Stimulated activated naive CD8-positive, alpha-beta T cell treated with anti-CD3 and anti-CD28 coated beads, Interleukin-15, Interleukin-2, amounts not matched to agents 100 U/mL and 50 U/mL, for 24 hours (primary cell): ENCODE data around the gene KLHL29.
A peak's percentile ranks its signal among the peaks of the same experiment; 100 is the strongest.

Experiments used
- ATAC-seq: fragments of 150-1000 bp; cut with Tn5 transposase; one replicate; pipeline ENCODE4 v1.10.0; 2021
- DNase-seq: peaks from one replicate; pipeline ENCODE4 v3.0.0; 2021

Gene KLHL29

DNA sequence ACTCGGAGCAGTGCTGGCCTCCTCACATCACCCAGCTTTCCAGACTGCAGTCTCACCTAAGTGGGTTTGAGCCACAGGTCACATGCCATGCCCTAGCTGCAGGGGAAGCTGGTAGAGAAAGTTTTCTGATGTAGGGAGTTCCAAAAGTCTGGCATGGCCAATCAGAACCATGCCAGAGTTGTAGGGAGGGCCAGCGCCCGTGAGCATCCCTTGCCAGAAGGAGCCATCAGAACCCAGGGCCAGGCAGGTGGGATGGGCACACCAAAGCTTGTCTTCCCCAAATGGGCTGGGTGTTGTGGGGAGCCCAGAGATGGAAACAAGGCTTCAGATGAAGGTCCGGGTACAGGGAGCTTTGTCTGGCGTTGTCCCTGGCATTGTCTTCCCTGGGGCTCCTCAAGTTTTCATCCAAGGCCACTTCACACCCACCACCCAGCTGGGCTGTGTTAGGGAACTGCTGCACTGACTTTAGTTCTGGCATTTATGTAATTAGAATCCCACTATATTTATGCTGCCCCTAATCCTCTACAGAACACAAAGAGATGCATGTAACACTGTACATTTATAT is 247.9 kb downstream of the KLHL29 start:
- no peak for ATAC-seq
- DNase-seq: no peak

DNA sequence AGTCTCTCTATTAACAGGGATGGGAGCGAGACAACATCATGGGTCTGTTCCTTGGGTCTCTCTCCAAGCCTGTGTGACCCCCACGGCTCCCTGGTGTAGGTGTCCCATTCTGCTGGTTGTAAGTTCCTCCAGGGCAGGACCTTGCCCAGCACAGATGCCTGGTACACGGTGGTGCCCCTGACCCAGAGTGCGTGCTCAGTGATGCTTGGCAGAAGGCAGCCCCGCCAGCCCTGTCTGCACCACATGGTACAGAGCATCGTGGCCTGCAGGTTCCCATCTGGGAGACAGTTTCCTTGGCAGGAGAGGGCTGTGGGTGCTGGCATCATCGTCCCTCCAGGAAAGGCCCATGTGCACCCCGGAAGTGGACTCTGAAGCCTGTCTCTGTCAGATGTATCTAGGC is 249.0 kb downstream of the KLHL29 start:
- DNase-seq (no peak), ATAC-seq (no peak)

DNA sequence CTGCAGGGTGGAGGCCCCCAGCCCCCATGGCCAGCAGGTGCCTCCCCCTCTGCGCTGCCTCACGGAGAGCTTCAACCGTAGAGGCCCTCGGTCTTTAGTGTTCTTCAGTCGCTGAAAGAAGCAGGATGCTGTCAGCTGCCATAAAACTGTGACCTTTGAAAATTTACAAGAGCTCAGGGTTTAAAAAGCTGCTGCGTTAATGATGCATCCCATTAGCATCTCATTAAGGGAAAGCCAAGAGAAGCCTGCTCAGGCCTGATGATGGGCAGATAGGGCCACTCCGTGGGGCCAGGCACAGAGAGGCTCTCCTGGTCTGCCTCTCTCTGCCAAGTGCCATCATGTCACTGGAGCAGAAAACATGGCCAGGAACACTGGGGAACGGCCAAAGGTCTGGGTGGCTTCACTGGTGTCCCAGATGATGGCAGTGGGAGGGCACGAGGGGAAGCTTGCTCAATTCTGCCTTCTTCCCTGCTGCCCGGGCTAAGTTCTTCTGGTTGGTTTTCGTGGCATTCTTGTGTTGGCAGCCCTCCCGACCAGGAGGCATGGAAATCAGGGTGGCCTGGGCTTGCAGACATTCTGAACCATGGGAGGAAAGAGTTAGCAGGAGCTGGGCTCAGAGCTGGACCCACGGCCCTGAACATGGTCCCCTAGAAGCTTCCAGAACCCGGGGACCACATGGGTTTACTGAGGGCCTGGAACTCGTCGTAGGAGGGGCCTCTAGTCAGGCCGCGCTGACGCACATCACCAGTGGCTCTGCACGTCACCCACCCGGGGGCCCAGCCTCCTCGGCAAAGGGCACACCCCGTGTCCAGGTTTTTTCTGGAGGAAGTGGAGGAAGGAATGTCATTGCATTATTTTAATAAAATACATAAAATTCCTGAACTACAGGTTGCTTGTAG is 250.7 kb downstream of the KLHL29 start:
- ATAC-seq: no peak
- DNase-seq: no peak

DNA sequence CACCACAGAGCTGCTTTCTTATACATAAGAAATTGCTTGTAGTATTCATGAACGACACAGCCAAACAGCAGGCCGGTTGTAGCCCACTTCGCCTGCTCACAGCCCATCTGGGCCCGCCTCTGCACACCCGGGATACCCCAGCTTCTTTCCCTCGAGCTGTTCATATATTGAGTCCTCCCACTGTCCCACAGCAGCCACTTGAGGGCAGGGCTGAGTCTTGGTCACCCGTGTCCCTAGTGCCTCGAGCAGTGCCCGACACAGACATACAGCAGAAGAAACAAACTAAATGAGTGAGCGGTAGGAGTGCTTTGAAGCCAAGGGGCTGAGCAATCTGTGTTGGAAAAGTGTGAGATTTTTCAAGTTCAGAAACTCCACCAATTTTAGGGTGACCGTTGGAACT is 251.4 kb downstream of the KLHL29 start:
- ATAC-seq: no peak
- no peak for DNase-seq

DNA sequence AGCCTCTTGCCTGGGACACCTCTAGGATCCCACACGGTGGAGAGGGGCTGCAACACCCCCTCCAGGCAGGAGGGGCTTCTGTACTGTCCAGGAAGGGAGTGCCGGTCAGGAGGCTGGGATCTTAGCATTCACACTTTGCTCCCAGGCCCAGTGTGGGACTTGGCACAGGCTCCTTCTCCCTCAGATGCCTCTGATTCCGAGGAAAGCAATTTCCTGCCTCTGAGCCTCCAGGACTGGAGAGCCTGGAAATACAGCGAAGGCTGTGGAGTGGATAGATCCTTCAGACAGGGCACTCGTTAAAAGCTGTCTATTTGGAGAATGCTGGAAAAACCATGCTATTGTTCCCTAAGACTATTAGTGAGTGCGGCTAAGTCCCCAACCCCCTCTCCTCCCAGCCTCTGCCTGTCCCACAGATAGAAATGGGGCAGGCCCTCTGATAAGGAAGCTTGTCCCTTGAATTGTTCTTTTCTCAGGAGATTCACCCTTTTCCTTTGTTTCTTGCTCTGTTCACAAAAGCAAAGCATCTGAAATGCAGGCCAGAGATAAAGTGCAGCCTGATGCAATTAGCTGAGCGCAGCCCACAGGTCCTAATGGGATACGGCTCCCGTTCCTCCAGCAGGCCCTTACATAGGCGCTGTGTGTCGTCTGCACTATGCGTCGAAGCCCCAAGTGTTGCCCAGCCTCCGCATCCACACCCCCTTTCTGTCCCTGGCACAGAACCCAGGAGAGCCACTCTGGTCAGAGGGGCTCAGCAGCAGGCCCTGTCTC is 252.2 kb downstream of the KLHL29 start:
- DNase-seq: no peak
- ATAC-seq: no peak

DNA sequence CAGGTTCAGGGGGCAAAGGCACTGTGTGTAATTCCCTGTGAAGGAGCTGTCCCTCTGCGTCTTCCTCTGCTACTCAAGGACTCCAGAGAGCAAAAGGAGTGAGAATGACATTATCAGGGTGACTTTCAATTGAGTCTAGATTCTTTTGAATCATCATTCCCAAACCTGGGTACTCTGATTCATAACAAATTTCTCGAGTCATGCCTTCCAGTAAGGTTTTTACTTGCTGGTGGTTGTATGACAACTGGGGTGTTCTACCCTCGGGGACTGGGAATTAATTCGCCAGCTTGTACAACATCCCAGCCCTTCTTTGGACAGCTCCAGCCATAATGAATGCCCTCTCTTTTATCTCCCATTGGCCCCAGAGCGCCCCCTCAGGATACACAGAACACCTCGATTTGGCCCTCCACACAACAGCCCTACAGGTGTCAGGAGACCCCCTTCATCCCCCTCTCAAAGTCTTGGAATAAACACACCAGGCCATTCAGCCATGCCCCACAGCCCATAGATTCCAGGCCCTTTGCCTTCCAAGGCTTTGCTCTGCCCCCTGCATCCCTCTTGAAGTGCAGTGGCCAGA is 254.5 kb downstream of the KLHL29 start:
- peak; percentile 34 for ATAC-seq
- no peak for DNase-seq

DNA sequence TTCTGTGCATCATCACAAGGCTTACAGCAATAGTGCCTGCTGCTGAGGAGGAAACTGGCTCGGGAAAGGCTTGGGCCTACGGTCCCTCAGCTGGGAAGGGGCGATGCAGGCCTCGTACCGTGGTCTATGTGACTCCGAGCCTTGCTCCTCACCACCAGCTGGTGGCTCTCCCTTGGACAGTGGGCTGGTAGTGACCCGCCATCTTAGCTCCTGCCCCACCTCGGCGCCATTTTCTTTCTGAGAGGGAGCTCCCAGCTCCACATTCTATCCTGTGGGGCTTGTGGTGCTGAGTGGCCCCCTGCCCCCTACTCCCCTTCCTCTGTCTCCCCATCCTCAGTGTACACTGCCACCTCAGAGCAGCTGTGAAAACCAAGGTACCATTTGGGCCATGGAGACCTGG is 255.7 kb downstream of the KLHL29 start:
- no peak for DNase-seq
- no peak for ATAC-seq

DNA sequence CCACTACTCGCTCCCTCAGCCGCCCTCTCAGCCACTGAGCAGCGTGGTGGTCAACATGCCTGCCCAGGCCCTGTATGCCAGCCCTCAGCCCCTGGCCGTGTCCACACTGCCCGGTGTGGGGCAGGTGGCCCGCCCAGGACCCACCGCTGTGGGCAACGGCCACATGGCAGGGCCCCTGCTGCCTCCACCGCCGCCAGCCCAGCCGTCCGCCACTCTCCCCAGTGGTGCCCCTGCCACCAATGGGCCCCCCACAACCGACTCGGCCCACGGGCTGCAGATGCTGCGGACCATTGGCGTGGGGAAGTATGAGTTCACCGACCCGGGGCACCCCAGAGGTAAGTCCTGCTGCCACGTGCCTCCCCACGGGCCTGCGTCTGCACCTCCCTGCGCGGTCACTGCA is 257.5 kb downstream of the KLHL29 start:
- ATAC-seq: no peak
- DNase-seq: no peak

DNA sequence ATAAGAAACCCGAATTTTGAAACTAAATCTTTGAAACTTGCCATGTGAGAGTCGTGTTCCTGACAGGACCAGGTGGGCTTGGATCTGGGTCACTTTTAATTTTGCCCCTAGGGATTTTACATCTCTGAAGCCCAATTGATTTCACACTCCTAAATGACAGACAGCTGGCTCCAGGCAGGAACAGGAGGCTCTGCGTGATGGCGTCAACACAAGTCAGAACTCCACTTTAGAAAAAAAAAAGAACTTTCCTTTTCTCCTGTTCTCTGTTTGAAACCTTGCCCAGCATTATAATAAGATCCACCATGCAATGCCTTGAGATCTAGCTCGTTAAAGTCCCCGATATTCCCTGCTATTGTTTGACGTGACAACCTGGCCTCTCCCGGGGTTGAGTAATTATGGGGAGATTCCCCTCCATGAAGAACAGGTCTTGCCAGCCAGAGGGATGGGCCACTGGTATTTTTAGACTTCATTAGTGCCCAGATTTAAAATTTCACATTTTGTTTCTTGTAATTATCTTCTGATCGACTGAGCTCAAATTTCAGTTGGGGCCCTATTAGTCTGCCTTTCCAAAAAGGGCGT is 260.3 kb downstream of the KLHL29 start:
- no peak for DNase-seq
- ATAC-seq: no peak

DNA sequence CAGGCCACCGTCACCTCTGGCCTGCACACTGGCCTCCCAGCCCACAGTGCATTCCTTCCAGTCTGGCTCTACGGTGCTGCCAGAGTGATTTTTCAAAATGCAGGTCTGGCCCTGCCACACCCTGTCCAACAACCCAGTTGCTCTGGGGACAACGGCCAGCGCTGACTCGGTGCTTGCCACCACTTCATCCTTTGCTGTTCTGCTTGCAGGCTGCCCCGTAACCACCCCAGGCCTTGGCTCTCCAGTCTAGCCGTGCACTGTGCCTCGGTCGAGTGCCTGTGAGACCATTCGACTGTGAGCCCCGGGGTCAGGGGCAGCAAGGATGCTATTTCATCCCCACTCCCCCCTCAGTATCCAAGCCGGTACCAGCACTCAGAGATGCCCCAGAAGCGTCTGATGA is 262.6 kb downstream of the KLHL29 start:
- ATAC-seq (no peak), DNase-seq (no peak)

DNA sequence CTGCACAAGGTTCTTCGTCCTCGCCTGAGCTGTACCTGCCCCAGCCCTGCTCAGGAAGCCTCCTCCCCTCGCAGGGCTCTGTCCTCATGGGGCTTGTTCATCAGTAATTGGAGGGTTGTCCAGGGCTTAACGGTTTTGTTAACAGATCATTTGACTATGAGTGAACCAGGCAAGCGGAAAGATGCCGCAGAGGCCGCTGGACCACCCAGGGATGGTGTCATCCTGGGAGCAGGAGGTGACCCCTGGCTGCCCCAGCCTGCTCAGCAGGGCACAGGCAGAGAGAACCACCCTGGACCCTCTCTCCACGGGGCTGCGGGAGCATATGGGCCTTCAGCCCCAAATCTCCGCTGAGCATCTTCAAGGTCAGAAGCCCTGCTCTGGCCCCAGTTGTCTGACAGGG is 264.3 kb downstream of the KLHL29 start:
- ATAC-seq (no peak), DNase-seq (no peak)

DNA sequence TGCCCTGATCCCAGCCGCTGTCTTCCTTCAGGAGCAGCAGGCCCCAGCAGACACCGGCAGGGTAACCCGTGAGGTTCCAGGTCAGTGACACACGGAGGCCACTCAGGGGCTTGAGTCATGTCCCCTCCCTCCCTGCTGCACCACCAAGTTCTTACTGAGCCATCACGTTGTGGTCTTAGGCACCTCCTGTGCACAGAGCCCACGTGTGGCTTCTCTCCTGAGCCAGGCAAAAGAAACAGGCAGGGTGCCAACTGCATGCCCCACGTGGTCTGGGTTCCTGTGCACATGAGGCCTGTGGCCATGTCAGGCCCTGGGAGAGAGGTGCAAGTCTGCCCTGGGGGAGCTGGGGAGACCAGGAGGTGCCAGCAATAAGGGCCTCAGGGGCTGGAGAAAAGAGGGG is 264.8 kb downstream of the KLHL29 start:
- ATAC-seq (peak; percentile 26), DNase-seq (no peak)

DNA sequence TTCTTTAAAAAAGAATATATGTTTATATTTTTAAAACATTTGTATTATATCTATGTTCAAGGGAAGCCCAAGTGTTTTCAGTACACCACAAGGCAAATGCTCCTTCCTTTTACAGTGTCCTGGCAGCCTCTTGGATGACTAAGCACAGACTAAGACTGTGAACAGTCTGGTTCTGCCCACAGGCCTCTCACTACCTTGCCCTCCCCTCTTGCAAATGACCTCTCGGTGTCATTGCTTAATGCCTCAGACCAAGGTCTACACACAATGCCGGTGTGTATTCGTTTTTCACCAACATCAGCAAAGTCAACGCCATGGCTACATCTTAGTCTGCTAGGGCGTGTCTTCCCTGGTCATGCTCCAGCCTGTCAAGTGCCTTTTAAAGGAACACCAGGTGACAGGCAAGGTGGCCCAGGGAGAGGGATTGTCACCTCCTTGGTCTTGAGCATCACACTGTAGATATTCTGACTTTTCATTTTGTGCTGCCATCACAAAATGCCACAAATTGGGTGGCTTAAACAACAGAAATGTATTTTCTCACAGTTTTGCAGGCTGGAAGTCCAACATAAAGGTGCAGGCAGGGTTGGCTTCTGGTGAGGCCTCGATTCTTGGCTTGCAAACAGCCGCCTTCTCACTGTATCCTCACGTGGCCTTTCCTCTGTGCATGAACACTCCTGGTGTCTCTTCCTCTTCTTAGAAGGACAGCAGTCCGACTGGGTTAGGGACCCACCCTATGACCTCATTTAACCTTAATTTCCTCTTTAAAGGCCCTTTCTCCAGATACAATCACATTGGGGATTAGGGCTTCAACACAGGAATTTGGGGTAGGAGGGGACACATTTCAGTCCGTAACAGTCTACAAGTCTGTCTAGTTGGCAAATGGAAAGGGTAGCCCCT is 266.5 kb downstream of the KLHL29 start:
- no peak for DNase-seq
- ATAC-seq: peak; percentile 16

DNA sequence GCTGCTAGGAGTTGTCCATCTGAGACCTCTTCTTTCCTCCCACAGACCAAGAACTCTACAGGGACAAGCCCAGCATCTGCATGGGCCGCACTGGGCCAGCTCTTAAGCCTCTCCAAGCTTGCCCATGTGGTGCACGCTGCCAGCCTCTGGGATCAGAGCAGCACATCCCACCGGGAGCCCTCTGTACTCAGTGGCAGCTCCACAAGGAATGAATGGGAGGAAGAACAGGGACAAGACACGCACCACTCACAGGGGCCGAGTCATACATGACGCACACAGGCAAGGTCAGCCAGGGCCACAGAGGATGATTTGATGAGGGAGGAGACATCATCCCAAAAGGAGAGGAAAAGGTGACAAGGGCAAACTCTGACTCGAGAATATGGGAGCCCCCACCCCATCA is 268.3 kb downstream of the KLHL29 start:
- DNase-seq (no peak), ATAC-seq (no peak)

DNA sequence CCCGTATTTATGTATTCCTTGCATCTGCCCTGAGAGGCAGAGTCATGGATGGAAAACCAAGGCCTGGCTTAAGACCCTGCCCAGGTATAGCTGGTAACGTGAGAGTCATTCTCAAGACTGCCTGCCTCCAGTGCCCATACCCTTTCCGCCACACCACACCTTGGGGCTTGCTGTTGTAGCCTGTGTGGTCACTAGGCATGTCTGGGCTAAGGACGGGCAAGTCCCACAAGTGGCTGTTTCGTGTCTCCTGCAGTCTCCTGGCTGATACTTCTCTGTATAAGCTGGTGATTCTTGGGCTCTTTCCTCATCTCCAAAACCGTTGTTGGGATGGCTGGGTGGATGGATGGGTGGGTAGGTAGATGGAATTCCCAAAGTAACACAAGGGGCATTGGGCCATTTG is 269.8 kb downstream of the KLHL29 start:
- no peak for DNase-seq
- no peak for ATAC-seq

DNA sequence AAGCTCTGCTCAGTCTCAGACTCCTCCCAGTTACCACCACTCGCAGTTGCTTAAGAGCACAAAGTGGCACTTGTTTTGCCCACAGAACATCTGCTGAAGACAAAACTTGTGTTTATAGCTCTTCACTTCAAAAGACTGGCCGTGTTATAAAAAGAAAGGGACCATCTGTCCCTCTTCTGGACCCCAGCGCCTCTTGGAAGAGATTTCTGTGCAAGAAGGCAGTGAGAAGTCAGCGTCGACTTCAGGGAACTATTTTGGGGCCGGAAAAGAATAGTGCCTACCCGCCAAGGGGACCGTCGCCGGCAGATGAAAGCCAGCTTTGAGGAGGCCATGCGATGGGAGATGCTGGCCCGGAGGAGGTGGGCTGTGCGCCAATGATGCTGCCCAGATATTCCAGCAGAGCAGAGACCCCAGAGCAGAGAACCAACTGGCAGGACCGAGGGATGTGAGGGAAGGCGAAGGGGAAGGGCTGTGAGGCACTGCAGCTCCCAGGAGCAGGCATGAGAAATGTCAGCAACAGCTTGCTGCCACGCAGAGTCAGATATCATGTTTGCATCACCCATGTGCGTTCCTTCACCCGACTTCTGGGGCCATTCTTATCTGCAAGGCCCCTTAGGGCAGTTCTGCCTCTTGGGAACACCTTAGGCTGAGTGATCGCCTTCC is 271.1 kb downstream of the KLHL29 start:
- no peak for DNase-seq
- no peak for ATAC-seq

DNA sequence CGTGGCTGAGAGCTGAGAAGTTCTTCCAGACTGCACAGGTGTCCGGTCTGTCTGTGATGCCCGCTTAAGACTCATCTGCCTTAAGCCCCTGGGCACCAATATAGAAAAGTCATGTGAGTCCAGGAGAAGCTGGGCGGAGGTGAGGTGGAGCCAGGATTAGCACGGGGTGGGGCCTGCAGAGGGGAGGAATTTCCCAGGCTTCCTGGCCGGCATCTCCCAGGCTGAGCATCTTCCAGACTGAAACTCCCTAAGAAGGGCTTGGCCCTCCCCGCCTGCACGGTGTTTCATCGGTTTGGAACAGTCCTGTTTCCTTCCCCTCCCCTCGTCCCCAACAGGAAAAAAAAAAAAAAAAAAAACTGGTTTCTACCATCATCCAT is 271.6 kb downstream of the KLHL29 start:
- ATAC-seq (no peak), DNase-seq (no peak)

DNA sequence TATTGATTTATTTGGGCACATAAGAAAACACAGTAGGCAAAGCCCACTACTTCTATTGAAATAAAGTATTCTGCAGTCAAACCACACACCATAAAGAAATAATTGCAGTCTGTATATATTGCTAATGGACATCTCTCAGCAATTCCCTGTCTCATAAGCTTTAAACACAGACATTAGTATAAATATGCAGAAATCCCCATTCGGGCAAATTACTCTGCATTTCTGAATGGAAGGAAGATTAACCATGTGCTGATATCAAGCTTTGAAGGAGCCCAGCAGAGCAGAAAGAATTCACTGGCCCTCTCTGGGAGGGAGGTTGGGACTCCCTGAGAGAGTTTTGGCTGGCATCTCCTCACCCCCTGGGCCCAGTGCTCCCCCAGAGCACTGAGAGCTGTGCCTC is 272.4 kb downstream of the KLHL29 start:
- DNase-seq: no peak

DNA sequence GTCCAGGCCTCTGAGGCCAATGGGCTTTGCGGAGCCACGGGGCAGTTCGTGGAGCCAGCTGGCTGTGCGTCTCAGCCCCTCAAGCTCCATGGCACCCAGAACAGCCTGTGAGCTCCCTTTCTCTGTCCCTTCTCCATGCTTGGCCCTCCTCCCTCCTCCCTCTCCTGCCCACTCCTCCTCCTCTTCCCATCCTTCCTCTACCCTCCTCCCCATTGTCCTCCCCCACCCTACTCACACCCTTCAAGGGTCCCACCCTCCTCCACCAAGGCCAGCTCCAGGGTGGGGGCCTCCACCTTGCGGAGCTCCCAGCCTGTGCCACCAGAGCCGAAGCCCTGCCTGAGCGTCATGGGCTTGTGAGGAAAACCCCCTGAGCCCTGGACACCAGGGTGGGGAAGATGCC is 273.0 kb downstream of the KLHL29 start:
- no peak for DNase-seq
- ATAC-seq: no peak

More for the DNA sequence above, 272.4 kb downstream of the KLHL29 start:
- ATAC-seq: no peak

DNA sequence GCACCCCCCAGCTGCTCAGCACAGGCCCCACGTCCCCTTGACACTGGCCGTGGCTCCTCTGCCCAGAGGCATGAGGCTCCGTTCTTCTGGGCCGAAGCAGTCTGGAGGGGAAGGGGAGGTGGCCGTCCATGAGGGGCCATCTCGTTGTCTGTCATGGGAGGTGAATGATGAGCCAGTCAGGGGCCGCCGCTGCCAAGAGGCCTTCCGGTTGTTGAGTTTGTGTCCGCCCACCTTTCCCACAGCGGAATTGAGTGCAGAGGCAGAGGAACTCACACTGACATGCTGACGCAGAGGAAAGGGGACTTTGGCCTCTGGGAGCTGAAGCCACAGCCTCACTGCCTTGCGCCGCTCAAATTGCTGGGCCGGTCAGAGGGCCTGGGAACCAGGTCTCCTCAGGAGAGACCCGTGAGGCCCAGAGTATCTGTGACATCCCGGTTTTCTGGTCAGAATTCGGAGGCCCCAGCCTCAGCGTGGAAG is 273.5 kb downstream of the KLHL29 start:
- peak; percentile 82 for ATAC-seq
- DNase-seq: peak; percentile 54

DNA sequence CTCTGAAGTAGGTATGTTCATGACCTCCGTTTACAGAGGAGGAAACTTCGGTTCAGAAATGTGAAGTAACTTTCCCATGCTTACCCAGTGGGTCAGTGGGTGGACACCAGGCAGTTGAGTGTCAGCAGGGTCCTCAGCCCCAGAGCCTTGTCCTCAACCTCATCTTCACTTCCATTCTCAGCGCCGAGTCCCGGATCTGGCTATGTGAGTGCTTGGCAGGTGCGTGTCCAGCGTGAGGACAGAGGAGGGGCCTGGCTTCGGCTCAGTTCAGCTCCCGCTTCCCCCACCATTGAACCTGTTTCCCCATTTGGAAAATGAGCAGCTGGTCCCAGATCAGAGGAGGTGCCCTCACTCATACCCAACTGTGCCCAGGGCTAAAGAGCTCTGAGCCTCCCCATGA is 274.3 kb downstream of the KLHL29 start:
- ATAC-seq: no peak
- no peak for DNase-seq
